ENCODE data around the gene ACTR5. TPM values are rescaled to one million over a fixed set of nuclear protein-coding genes. Genes with fewer than 3 reads are reported as not detected.

The ACTR5 gene
- total and polyA plus RNA-seq, 8 donors, result 6.2 to 13.6 (median 11.7) TPM

DNA sequence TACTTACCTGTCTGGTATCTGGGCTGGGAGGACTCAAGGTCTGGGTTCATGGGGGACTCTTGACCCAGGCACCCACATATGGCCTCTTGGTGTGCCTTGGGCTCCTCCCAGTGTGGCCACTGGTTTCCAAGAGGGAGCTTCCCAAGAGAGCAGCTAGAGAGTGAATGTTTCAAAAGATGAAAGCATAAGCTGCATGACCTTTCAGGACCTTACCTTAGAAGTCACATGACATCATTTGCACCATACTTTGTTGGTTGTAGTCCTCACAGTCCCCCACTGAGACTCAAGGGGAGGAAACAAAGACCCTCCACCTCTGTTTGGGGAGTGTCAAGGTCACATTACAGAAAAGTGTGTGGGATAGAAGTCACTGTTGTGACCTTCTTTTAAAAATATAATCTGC is 13.9 kb downstream of the ACTR5 start:
- Histone ChIP-seq H3K4me3 (no peak overlapping the region), H3K27ac (no peak overlapping the region), H3K27me3 (no peaks in the 10 kb centered on the region), H3K4me1 (peaks cover 0 to 3% of the 10 kb centered on the region in 2 donors), H3K36me3 (peaks cover 0 to 93% of the 10 kb centered on the region in 2 donors), H3K9me3 (no peaks in the 10 kb centered on the region)
- TF ChIP-seq CTCF (IDR thresholded peaks at IDR 0.05), result no peak
- ATAC-seq (no peak), DNase-seq (no peak)
- intact Hi-C loops (cut with DNase I), result no loop called here

DNA sequence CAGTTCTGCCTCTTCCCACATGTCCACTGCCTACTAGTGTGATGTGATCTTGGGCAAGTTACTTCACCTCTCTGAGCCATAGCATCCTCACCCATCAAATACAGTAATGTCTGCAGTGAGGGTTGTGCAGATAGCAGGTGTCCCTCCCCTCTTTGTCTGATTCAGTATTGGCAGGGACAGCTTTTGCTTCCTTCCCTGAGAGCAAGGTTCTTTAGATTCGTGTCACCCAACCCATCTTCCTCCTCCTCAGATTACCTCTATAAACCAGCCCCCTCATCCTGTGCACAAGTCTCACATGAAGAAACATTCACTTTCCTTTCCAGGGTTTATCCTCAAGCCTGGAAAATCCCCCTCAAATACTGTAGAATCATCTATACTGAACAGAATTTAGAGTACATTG is 15.4 kb downstream of the ACTR5 start:
- H3K4me3 ChIP-seq, result no peak overlapping the region
- no peak overlapping the region for H3K27ac ChIP-seq
- H3K36me3 ChIP-seq, result peaks cover 0 to 94% of the 10 kb centered on the region in 2 donors
- H3K27me3 ChIP-seq, result no peaks in the 10 kb centered on the region
- no peak for TF ChIP-seq CTCF (IDR thresholded peaks at IDR 0.05)
- no peak for ATAC-seq
- intact Hi-C loops (cut with DNase I), result no loop called here
- peaks cover 0 to 3% of the 10 kb centered on the region in 2 donors for H3K4me1 ChIP-seq
- no peaks in the 10 kb centered on the region for H3K9me3 ChIP-seq
- no peak for DNase-seq

DNA sequence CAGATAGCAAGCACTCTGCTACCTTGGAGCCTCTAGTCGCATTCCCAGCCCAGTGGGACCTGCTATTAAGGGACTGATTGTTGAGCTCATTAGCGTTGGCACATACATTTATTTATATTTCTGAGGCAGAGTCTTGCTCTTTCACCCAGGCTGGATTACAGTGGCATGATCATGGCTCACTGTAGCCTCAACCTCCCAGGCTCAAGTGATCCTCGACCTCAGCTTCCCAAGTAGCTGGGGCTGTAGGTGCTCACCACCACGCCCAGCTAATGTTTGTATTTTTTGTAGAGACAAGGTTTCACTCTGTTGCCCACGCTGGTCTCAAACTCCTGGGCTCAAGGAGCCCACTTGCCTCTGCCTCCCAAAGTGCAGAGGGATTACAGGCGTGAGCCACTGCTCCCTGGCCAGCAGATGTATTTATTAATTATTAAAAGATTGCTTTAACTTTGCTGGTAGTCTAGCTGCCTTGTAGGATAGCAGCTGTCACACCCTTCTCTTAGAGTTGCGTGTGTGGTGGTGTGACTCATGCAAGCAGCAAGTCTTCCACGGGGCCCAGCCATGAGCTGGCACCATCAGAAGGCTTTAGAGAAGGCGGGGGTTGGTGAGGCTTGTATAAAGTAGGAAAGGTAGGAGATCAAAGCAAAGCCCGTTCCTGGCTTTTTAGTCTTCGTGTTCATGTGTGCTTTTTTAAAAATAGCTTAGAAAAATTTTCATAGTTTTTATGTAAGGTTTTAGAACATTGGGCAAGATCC is 16.5 kb downstream of the ACTR5 start:
- DNase-seq, result peak in 1 of 4 donors; percentile 40
- no peaks in the 10 kb centered on the region for H3K27me3 ChIP-seq
- H3K9me3 ChIP-seq, result no peaks in the 10 kb centered on the region
- intact Hi-C loops (cut with DNase I), result no loop called here
- no peak overlapping the region for H3K4me3 ChIP-seq
- peaks cover 0 to 3% of the 10 kb centered on the region in 2 donors for H3K4me1 ChIP-seq
- no peak for TF ChIP-seq CTCF (IDR thresholded peaks at IDR 0.05)
- H3K36me3 ChIP-seq, result peaks cover 0 to 94% of the 10 kb centered on the region in 2 donors
- peak; percentile 90 for ATAC-seq
- no peak overlapping the region for H3K27ac ChIP-seq

- ATAC-seq, result no peak
- Histone ChIP-seq H3K4me1 (peaks cover 0 to 3% of the 10 kb centered on the region in 2 donors), H3K36me3 (peaks cover 0 to 94% of the 10 kb centered on the region in 2 donors), H3K4me3 (no peak overlapping the region), H3K27ac (no peak overlapping the region), H3K9me3 (no peaks in the 10 kb centered on the region), H3K27me3 (no peaks in the 10 kb centered on the region)
- no peak for DNase-seq
- no peak for TF ChIP-seq CTCF (IDR thresholded peaks at IDR 0.05)
- intact Hi-C loops (cut with DNase I), result no loop called here
Measured at GRCh38 chr20:38766071-38766470, 17.8 kb downstream of the ACTR5 start.

DNA sequence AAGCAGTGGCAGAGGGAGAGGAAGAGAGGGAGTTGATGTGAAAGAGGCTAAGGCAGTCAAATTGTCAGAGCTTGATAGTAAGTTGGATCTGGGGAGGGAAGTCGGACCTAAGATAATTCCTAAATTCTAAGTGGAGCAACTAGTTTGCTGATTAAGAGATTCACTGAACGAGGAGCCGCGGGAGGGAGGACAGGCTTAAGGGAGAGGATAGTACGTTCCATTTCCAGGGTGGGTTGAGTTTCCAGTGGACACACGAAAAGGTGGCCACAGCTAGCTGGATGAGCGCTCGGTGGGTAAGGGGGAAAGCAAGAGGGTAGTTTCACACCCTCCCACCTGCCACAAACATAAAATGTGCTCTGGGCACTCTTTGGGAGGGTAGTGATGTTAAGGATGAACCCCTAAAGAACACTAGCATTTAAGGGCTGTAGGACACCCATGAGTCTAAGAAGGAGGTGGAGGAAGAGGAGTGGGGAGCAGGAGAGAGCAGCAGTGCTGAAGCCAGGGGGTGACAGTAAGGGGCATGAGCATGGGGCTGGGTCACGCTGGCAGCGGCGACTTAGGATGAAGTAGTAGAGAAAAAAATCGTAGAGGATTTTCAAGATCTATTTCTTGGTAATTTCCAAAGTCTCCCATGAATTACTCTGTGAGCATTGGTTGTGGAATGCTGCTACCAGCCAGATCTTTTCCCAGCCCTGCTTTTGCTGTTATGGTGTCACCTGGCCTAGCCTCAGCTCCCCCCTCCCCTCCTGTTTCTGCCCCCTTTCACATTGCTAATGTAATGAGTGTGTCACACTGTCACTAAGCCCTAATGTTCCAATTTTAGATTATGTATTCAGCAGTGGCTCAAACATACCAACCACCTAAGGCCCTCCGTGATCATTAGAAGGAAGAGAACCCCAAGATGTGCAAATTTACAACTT is 21.4 kb downstream of the ACTR5 start:
- ATAC-seq, result no peak
- TF ChIP-seq CTCF (IDR thresholded peaks at IDR 0.05), result no peak
- Histone ChIP-seq H3K27me3 (no peaks in the 10 kb centered on the region), H3K27ac (no peak overlapping the region), H3K4me3 (no peak overlapping the region), H3K4me1 (no peaks in the 10 kb centered on the region), H3K36me3 (peaks cover 4 to 99% of the 10 kb centered on the region in 2 donors), H3K9me3 (peaks cover 0 to 4% of the 10 kb centered on the region in 2 donors)
- intact Hi-C loops (cut with DNase I), result no loop called here
- no peak for DNase-seq
